ENCODE results near the gene FBXW5. TPM values are rescaled to one million over a fixed set of nuclear protein-coding genes. Genes with fewer than 3 reads are reported as not detected.
A peak's percentile ranks its signal among the peaks of the same experiment; 100 is the strongest.

The FBXW5 gene
- total and polyA plus RNA-seq, 2 experiments from 2014 or later, result 27.0 to 111 TPM

GRCh38 chr9:136934277-136934676 lies 10.3 kb downstream of the FBXW5 start:
- H3K27me3 ChIP-seq (ENCODE audit: insufficient read depth), result no peaks in the 10 kb centered on the region
- peak overlapping the region; percentile 38; the same call in 1 of the 2 replicates for H3K4me2 ChIP-seq
- H3K4me1 Mint-ChIP-seq, result peaks cover 11% of the 10 kb centered on the region
- no peaks in the 10 kb centered on the region for H3K36me3 ChIP-seq (ENCODE audit: insufficient read depth)
- H3K36me3 Mint-ChIP-seq (ENCODE audit: low read depth), result peaks cover 43% of the 10 kb centered on the region
- H2AFZ ChIP-seq, result no peak overlapping the region
- no peaks in the 10 kb centered on the region; the same call in 2 of the 3 replicates for H3K9me3 Mint-ChIP-seq
- peaks cover 15% of the 10 kb centered on the region for H4K20me1 ChIP-seq (replicated peaks; ENCODE audit: insufficient read depth)
- ATAC-seq (no peak), DNase-seq (ENCODE audit: low spot score) (no peak)
- TF ChIP-seq STAT1 (IDR thresholded peaks at IDR 0.05; ENCODE audit: unreplicated experiment) (no peak), CREB1 (CRISPR knock-in tag; IDR thresholded peaks at IDR 0.05; ENCODE audit: low read depth) (no peak), CTCF (conservative IDR thresholded peaks at IDR 0.05; ENCODE audit: low read depth in 2 of 2) (no peak), EZH2 (IDR thresholded peaks at IDR 0.05; ENCODE audit: low read depth, unreplicated experiment) (no peak), ZNF114 (CRISPR knock-in tag; IDR thresholded peaks at IDR 0.05) (no peak), ETS1 (IDR thresholded peaks at IDR 0.05) (no peak), EZH2phosphoT487 (IDR thresholded peaks at IDR 0.05; ENCODE audit: unreplicated experiment) (no peak), ZNF331 (CRISPR knock-in tag; IDR thresholded peaks at IDR 0.05; ENCODE audit: low read depth) (no peak), ZNF462 (CRISPR knock-in tag; IDR thresholded peaks at IDR 0.05) (no peak), NANOG (IDR thresholded peaks at IDR 0.05; ENCODE audit: borderline replicate concordance) (no peak), JUNB (IDR thresholded peaks at IDR 0.05; ENCODE audit: unreplicated experiment) (no peak), REST (IDR thresholded peaks at IDR 0.05; ENCODE audit: unreplicated experiment) (no peak), POLR2AphosphoS5 (IDR thresholded peaks at IDR 0.05; ENCODE audit: low read depth) (no peak)
- H3K27ac ChIP-seq (ENCODE audit: low read depth), result peak overlapping the region; percentile 45; the same call in 1 of the 2 replicates
- H3K79me2 ChIP-seq (replicated peaks; ENCODE audit: insufficient read depth), result 0 out of 2 replicates have a peak, but pooled peaks cover 13% of the 10 kb centered on the region
- peaks cover 11% of the 10 kb centered on the region; the same call in 1 of the 2 replicates for H3F3A ChIP-seq (replicated peaks; ENCODE audit: low read depth)
- H3K4me1 ChIP-seq (ENCODE audit: insufficient read depth), result no peaks in the 10 kb centered on the region
- H3K4me3 ChIP-seq, result no peak overlapping the region
- H3K27me3 Mint-ChIP-seq (ENCODE audit: insufficient read depth, low read depth, poor library complexity), result peaks cover 8% of the 10 kb centered on the region
- H3K9me2 ChIP-seq (ENCODE audit: insufficient read depth), result no peaks in the 10 kb centered on the region; the same call in 1 of the 2 replicates
- H3K27ac Mint-ChIP-seq, result no peak overlapping the region
- no peak overlapping the region; the same call in 2 of the 3 replicates for H3K4me3 Mint-ChIP-seq
